K562 (cell line): ENCODE measurements around the gene PNPO. TPM values are rescaled to one million over a fixed set of nuclear protein-coding genes. Genes with fewer than 3 reads are reported as not detected.

Source experiments
- ATAC-seq: fragments of 200-7000 bp; cut with Tn5 transposase; 3 replicates; pipeline ENCODE4 v1.9.1; 2020; ENCODE audit warnings: moderate library complexity
- BruUV-seq: library from RNA; stranded (reverse); fragments of 400-500 nt; replicated peaks from 2 replicates; lab custom pipeline; 2021; lab: Mats Ljungman, UMichigan
- CTCF ChIA-PET: fragments of 300-600 bp; formaldehyde crosslinking; extraction: SDS; loops from one replicate; lab custom pipeline; 2021; ENCODE audit warnings: low intra/inter-chr PET ratio; lab: Yijun Ruan, JAX
- POLR2A ChIA-PET: fragments of 300-600, 350-650 bp; sonication (Branson Sonifier 250); formaldehyde crosslinking; extraction: SDS; loops from one replicate; lab custom pipeline; 2021; ENCODE audit warnings: antibody characterized with exemption, inconsistent platforms; lab: Yijun Ruan, JAX
- DNase-seq, 4 experiments: peaks; one replicate each; pipeline versions ENCODE4 v3.0.0 to v3.0.0-alpha.2; 2011 to 2018; ENCODE audit warnings: low spot score in 3 of 4, mixed read lengths in 3 of 4; ENCODE audit errors: extremely low read depth in 1 of 4
- FAIRE-seq: peaks from 2 replicates; lab custom pipeline; 2011; peaks lifted over from hg19 to GRCh38; lab: Jason Lieb, UNC
- H2AFZ ChIP-seq: 2 replicates; pipeline ENCODE4 v1.6.0; 2011; ENCODE audit warnings: low read depth, low read length, control low read depth, inconsistent platforms
- H3K27ac ChIP-seq: fragments of 200-600 bp; 3 replicates; pipeline ENCODE4 v1.8.0; 2011; ENCODE audit warnings: low read depth, mild to moderate bottlenecking, control low read depth, inconsistent platforms, low read length, moderate library complexity, mixed read lengths; ENCODE audit errors: extremely low read depth
- H3K27me3 ChIP-seq, 2 experiments: fragments of 300-600 bp in 1 of 2; 2 replicates in 1 of 2; 3 replicates in 1 of 2; pipeline versions ENCODE4 v1.6.0 to v1.8.0; 2011; ENCODE audit warnings: inconsistent platforms in 2 of 2, low read length in 2 of 2, mild to moderate bottlenecking in 1 of 2, mixed read lengths in 1 of 2, moderate library complexity in 1 of 2; ENCODE audit not compliant: control insufficient read depth in 2 of 2, insufficient read depth in 2 of 2
- H3K36me3 ChIP-seq: fragments of 300-600 bp; 3 replicates; pipeline ENCODE4 v1.8.0; 2011; ENCODE audit warnings: mild to moderate bottlenecking, low read length, inconsistent platforms; ENCODE audit not compliant: control insufficient read depth, insufficient read depth
- H3K4me1 ChIP-seq, 2 experiments: fragments of 200-600 bp in 1 of 2; replicated peaks in 1 of 2; 2 replicates in 1 of 2; 3 replicates in 1 of 2; pipeline versions ENCODE4 v1.5.1 to v1.8.0; 2011; ENCODE audit warnings: inconsistent platforms in 2 of 2, low read length in 2 of 2, mild to moderate bottlenecking in 1 of 2, mixed read lengths in 1 of 2, moderate library complexity in 1 of 2; ENCODE audit not compliant: control insufficient read depth in 2 of 2, insufficient read depth in 2 of 2
- H3K4me2 ChIP-seq: 2 replicates; pipeline ENCODE4 v1.6.1; 2011; ENCODE audit warnings: low read length, control low read depth, inconsistent platforms, mixed read lengths; ENCODE audit not compliant: insufficient read depth
- H3K4me3 ChIP-seq: fragments of 200-600 bp; sonication (generic), shearing (Covaris generic); 2 replicates; pipeline ENCODE4 v1.5.1; 2016; ENCODE audit warnings: control low read depth, inconsistent platforms
- H3K79me2 ChIP-seq: fragments of 200-600 bp; 3 replicates; pipeline ENCODE4 v1.8.0; 2011; ENCODE audit warnings: low read length, inconsistent platforms; ENCODE audit not compliant: control insufficient read depth, insufficient read depth
- H3K9ac ChIP-seq, 2 experiments: 2 replicates each; pipeline versions ENCODE4 v1.6.0 to v1.6.1; 2011; ENCODE audit warnings: low read depth in 2 of 2, low read length in 2 of 2, control low read depth in 1 of 2, inconsistent platforms in 1 of 2, mild to moderate bottlenecking in 1 of 2, mixed read lengths in 1 of 2; ENCODE audit not compliant: insufficient read depth in 1 of 2
- H3K9me1 ChIP-seq: one replicate; pipeline ENCODE4 v1.6.0; 2011; ENCODE audit warnings: inconsistent platforms, mild to moderate bottlenecking, low read length, moderate library complexity; ENCODE audit not compliant: control insufficient read depth, insufficient read depth
- H3K9me3 ChIP-seq: replicated peaks from 2 replicates; pipeline ENCODE4 v1.5.1; 2011; ENCODE audit warnings: low read depth, low read length, inconsistent platforms; ENCODE audit not compliant: control insufficient read depth, insufficient read depth
- H4K20me1 ChIP-seq: replicated peaks from 2 replicates; pipeline ENCODE4 v1.6.1; 2011; ENCODE audit warnings: low read length, inconsistent platforms, mixed read lengths; ENCODE audit not compliant: control insufficient read depth, insufficient read depth
- HINFP ChIP-seq: fragments of 450-650 bp; conservative IDR thresholded peaks from 2 replicates; pipeline ENCODE4 v1.6.1; 2016; ENCODE audit warnings: missing genetic modification characterization, low read depth, mild to moderate bottlenecking, control low read depth, missing compliant biosample characterization
- RFX7 ChIP-seq: fragments of 250-450 bp; sonication (Bioruptor Pico); IDR thresholded peaks from 2 replicates; pipeline ENCODE4 v1.5.1; 2021; ENCODE audit warnings: mild to moderate bottlenecking
- SAFB2 ChIP-seq: fragments of 200-400 bp; formaldehyde crosslinking; IDR thresholded peaks from 2 replicates; pipeline ENCODE4 v1.6.1; 2018; ENCODE audit warnings: borderline replicate concordance, low read length, low read depth, moderate library complexity; ENCODE audit not compliant: severe bottlenecking
- ZNF134 ChIP-seq: fragments of 250-450 bp; sonication (Bioruptor Pico); conservative IDR thresholded peaks from 2 replicates; pipeline ENCODE4 v1.4.0; 2020
- WGBS: fragments of 100-300 bp; shearing (Covaris generic); methylation state at CpG from one replicate; pipeline ENCODE4 v1.1.6; 2016; ENCODE audit warnings: low coverage, mixed read lengths; ENCODE audit not compliant: insufficient coverage; ENCODE audit errors: missing lambda C conversion rate; 5-methylcytosine and 5-hydroxymethylcytosine counted together
- in situ Hi-C: fragments of 300-500 bp; cut with MboI; formaldehyde crosslinking; loops from 4 replicates; pipeline ENCODE4 v1.15.0; 2018; ENCODE audit warnings: inconsistent platforms, mixed read lengths
- intact Hi-C: fragments of 100-400 bp; cut with micrococcal nuclease; formaldehyde crosslinking; loops from 2 replicates; pipeline ENCODE4 v1.14.2; 2022
- polyA plus RNA-seq, 8 experiments: library from polyadenylated mRNA; depleted of rRNA in 4 of 8; stranded (reverse) in 5 of 8; unstranded in 3 of 8; fragments of >200 nt; fragmentation: Nextera tagmentation in 2 of 8; fragmentation: Illumina TruSeq in 1 of 8; extraction: Ambion mirVana in 2 of 8; extraction: Trizol in 1 of 8; gene quantifications; 2 replicates each; pipeline versions ENCODE4 v1.2.1 to v1.2.3, GENCODE V29; 2011 to 2014; ENCODE audit warnings: inconsistent platforms in 1 of 8, missing spikeins in 1 of 8
- total RNA-seq, 7 experiments: library from RNA; depleted of rRNA in 6 of 7; stranded (reverse); fragments of >200 nt in 6 of 7; fragmentation: Illumina TruSeq in 2 of 7; extraction: Trizol in 2 of 7; gene quantifications; 2 replicates each; pipeline versions ENCODE4 v1.2.1 to v1.2.3, GENCODE V29; 2011 to 2021; ENCODE audit warnings: low replicate concordance in 1 of 7

Gene PNPO
- total and polyA plus RNA-seq, 9 of the 15 experiments (the other 6 are each of a cell fraction or from before 2014, with no cell fraction given), result 16.6 to 39.0 (median 27.4) TPM

GRCh38 chr17:47997586-47997985, 56.2 kb downstream of the PNPO start:
- TF ChIP-seq ZNF134 (CRISPR knock-in tag) (no peak), RFX7 (CRISPR knock-in tag) (no peak), HINFP (tag) (no peak), SAFB2 (no peak)
- H3K36me3 ChIP-seq, result no peaks in the 10 kb centered on the region
- H3K79me2 ChIP-seq, result no peaks in the 10 kb centered on the region
- no peaks in the 10 kb centered on the region for H3K9me1 ChIP-seq
- ATAC-seq (no peak), FAIRE-seq (no peak), DNase-seq (no peak)
- no peak overlapping the region for H3K4me2 ChIP-seq
- no peak overlapping the region for H3K4me3 ChIP-seq
- no peak overlapping the region for H3K27ac ChIP-seq
- intact Hi-C loops (no loop called here), in situ Hi-C loops (no loop called here)
- no peaks in the 10 kb centered on the region for H3K27me3 ChIP-seq
- peaks cover 22 to 26% of the 10 kb centered on the region in 2 experiments for H3K4me1 ChIP-seq
- no peaks in the 10 kb centered on the region for H4K20me1 ChIP-seq
- no peaks in the 10 kb centered on the region for H3K9me3 ChIP-seq
- POLR2A ChIA-PET, result interaction anchor here (1.0 kb wide), 1 partner anchor 10 kb away, joined by 3 read pairs; no protein-coding TSS in a partner anchor
- CTCF ChIA-PET, result no interaction called here
- H3K9ac ChIP-seq, result no peak overlapping the region
- 67% methylated on average over 7 of the region's 7 CpGs for WGBS
- BruUV-seq, result no TSS peak
- H2AFZ ChIP-seq, result no peak overlapping the region
